DMS153 treated with DMSO at 0.1 percent for 48 hours (cell line): Measurements from ENCODE around the gene MEDAG.

Experiments
- DNase-seq: peaks from one replicate; lab custom pipeline; 2025; ENCODE audit not compliant: unreplicated experiment; lab: John Stamatoyannopoulos, UW

MEDAG gene

DNA sequence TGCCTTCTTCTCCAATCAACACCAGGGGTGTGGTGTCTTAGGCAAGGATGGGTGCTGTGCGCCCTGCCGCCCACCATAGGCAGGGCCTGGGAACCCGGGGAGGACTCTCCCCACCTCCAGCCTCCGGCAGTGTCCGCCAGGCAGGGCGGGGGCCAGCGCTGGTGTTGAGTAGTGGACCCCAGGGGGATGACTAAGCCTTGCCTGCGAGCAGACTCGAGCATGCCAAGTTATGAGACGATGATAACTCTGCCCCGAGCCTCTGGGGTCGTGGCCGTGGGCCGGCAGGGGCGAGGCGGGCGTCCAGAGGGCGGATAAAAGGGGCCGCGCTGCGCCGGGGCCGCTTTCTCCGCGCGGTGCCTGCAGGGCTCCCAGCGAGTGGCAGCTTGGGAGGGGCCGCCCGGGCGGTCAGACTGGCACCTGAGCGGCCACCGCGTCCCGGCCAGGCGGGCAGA lies at the start of gene MEDAG:
TSS of gene MEDAG (plus strand) at position 340 of the 452 bp plus-strand sequence. CDS start 245 bp downstream, outside the sequence.
- DNase-seq: no peak

DNA sequence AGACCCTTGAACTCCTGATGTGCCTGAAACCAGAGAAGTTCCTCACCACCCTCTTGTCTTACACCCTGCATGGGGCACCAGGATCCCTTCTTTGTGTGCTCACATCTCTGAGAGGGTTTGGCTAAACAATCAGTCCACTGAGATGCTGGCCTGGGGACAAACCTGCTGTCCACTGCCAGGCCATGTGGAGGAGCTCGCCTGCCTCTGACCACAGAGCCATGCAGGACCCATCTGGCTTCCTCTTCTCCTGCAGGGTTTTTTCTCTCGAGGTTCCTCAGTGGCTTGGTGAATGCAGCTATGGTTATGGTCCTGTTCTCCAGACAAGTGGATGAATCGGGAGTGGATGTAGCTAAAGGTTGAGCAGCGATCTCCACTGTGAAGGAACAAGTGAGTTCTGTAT lies 49.1 kb upstream of the MEDAG start:
- DNase-seq: no peak

DNA sequence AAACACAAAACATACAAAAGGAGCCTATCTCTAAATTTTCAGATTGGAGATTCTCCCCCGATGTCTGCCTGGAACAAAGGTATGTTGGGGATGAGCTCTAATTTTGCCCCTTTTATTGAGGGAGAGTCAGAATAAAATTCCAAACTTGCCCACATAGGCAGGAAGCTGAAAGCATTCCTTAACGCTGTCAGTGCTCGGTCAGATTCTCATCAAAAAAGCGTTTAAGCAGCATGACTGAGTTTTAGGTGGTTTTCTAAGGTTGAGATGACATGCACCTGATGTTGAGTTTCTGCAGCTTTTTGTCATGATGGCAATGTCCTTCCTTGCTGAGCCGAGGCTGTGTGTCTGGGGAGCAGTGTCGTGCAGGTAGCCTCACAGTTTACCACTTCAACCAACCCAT lies 48.4 kb upstream of the MEDAG start:
- DNase-seq: no peak

DNA sequence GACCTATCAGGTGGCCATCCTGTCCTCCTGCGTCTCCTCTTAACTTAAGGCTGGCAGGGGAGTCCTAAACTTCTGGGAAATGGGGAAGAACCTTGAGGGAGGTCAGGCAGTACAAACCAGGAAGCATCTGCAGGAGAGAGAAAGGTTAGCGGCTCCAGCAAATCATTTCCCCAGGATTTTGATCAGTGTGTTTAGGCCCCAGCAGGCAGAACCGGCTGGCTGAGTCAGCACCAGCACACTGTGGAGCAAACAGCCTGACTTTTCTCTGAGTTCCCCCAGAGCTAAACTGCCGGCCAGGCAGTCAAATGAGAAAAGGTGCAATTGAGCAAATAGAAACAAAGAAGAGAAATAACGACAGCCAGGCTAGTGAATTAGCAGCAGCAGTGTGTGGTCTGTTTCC lies 46.7 kb upstream of the MEDAG start:
- no peak for DNase-seq

DNA sequence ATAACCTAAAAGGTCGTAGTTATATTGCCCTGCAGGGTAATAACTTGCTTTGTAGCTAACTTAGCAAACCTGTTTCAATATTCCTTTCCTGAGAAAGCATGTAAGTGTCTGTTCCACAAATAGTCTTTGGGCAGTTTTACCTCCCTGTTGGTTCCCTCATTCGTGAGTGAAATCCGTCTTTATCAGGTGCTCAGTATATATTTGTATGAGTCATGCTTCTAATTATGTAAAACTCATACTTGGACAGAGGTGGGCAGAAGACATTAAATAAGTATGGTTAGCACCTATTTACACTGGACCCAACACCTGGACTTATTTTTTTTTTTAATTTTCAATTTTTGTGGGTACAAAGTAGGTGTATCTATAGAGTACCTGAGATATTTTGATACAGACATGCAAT lies 44.9 kb upstream of the MEDAG start:
- DNase-seq: no peak

DNA sequence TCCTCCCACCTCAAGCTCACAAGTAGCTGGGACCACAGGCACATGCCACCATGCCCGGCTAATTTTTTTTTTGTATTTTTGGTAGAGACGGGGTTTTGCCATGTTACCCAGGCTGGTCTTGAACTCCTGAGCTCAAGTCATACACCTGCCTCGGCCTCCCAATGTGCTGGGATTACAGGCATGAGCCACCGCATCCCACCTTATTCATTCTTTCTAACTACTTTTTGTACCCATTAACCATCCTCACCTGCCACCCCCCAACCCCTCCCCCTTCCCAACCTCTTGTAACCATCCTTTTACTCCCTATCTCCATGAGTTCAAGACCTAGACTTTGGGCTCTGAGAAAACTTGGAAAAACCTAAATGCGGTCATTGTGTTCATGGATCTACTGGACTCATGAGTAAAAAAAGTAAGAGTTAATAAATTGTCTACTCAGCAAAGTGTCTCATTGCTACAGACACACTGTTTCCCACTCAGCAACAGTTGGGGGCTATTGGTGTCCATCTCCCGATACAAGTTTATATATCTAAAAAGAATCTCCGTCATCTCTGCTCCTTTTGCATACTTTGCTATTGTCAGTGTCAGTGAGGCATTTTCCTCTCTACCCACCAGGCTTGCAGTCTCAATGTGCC lies 44.1 kb upstream of the MEDAG start:
- DNase-seq: no peak

DNA sequence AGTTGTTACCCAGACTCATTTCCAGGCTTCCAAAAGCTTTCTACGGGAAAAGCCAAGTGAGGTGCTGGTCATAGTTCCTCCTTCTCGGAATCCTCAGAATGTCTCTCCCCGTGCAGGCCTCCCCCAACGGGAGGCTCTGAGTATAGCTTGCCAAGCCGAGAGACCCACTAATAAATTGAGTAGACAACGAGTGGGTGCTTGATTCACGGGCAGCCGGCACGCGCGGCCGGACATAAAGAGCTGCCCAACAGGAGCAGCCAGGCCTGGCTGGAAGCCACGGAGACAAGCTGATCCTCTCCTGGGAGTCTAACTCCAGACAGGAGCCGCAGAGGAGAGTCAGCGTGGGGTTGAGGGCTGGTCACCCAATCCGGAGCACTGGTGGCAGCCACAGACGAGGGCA lies 43.4 kb upstream of the MEDAG start:
- DNase-seq: no peak

DNA sequence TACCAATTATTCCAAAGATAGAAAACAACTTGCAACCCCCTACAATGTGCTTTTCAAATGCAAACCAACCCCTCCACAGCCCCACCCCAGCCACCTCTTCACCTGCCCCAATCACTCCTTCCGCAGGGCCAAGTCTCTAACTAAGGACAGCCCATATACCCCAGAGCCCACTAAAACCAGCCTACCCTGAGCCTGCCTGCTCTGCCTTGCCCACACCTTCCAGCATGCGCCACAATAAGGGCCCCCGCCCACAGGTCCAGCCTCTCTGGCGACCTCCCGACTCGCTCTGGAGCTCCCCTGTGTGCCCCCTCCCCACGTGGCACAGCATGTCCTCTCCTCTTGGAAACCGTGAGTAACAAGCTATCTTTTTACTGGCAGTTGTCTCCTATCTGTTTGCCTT lies 42.8 kb upstream of the MEDAG start:
- DNase-seq: no peak

DNA sequence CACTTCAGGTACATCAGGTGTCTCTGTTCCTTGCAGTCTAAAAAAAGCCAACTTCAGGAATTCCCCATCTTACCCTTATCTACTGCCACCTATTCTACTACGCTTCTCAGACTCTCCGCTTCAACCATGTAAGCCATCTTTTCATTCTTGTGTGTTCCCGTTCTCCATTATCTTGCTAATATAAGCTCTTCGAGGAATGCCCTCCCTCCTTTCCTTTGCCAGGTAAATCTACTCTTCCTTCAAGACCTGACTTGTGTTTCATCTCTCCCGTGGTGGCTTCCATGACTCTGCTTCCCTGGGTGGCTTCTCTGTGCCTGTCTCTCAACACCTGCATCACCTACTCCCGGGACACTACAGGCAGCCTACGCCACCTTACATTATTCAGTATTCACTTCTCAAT lies 42.3 kb upstream of the MEDAG start:
- no peak for DNase-seq

DNA sequence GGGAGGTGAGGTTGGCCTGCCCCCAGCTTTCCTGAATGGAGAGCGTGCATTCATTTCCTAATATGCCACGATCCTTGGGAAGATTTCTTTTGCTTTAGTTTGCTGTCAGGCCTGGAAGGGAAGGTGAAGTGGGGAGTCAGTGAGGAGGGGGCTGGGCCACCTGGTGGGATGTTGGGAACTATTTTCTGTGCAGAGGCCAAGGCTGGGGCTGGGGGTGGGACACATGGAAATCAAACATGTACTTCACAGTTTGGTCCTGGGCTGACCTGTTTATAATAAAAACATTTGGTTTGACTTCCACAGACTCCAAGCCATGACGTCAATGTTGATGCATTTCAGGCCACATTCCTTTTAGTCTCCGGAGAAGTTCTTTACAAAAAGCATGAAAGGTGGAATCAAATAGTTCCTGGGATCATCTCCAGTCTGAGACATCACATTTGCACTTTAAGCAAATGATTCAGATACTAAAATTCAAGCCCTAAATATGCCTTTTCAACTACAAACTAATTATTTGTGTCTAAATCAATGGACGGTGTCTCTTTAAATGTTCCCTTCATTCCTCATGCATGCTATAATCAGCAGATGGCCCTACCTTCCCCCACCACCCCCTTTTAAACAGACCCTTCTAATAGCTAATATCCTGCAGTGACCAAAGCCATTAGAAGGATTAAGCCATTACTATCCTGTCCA lies 41.5 kb upstream of the MEDAG start:
- DNase-seq: no peak

DNA sequence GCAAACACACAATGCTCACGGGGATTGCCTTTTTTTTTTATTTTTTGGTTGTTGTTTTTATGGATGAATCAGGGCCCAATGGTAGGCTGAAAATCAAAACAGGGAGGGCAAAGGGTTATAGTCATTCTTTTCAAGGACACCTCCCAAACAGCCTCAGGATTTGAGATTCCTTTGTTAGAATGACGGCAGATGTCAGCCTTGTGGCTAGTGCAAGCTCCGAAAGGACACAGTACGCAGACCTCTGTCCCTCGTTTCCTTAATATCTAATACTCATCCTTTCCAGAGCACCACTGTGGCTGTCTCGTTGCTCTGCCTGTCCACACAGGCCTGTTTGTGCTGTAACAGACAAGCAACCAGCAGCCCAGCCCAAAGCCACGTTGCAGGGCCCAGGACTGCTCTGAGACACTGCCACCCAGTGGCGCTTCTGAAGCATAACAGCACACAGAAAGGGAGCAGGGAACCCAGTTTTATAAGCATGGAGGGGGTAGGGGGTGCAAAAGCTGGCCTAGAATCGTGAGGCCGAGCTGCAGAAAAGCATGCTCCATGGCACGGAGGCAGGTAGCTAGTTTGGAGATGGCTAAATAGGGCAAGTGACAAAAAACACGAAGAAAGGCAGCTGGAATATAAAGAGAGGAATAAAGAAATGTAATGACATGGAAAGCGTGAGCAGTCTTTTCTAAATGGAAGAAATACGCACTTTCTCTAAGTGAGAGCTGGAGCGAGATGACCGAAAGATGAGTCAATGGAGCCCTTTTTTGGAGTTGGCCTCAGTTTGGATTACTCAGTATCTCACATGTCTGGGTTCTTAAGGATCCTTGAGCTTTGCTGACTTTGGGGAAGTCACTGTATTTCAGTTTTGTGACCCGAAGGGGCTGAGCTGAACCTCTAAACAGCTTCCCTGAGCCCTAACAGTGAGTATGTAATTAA lies 40.7 kb upstream of the MEDAG start:
- DNase-seq: peak; percentile 79

DNA sequence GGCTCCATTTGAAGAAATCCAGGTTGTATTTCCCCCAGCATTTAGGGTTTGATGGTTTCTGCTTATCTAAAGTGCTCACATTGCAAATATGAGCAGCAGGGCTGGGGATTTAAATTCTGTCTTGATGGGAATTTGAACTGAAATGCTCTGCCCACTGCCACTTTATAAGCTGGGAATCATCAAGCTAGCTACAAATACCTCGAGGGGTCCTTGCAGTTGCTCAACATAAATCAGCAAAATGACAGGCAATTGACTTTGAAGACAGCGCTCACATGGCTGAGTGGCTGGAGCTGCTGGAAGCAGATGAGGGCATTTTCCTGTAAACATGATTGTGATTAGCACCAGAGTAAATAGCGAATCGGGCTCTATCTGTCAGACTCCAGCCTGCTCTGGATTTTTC lies 39.4 kb upstream of the MEDAG start:
- DNase-seq: no peak

DNA sequence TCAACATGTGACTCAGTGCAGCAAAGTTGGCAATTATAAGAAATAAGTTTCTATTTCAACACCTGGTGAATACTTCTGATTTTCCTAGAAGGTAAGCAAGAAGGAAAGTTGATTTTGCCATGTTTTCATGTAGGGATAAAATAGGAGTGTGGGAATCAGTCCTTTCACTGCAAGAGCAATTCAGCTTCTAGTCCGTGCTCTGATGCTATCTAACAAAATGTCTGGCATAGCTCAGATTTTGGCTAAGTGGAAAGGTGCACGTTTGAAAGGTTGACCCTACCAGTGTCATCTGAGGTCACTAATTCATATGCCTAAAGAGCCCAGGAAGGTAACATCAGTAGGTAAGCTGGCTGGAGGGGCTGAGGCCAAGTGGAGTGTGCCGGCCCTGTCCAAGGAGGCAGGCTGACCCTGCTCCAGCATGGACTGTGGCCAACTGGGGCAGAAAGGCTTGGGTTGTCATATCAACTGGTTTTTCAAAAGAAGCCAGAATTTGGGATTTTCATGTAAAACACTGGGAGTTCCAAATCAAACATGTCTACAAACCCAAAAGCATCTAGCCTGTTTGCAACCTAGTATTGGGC lies 38.9 kb upstream of the MEDAG start:
- no peak for DNase-seq

DNA sequence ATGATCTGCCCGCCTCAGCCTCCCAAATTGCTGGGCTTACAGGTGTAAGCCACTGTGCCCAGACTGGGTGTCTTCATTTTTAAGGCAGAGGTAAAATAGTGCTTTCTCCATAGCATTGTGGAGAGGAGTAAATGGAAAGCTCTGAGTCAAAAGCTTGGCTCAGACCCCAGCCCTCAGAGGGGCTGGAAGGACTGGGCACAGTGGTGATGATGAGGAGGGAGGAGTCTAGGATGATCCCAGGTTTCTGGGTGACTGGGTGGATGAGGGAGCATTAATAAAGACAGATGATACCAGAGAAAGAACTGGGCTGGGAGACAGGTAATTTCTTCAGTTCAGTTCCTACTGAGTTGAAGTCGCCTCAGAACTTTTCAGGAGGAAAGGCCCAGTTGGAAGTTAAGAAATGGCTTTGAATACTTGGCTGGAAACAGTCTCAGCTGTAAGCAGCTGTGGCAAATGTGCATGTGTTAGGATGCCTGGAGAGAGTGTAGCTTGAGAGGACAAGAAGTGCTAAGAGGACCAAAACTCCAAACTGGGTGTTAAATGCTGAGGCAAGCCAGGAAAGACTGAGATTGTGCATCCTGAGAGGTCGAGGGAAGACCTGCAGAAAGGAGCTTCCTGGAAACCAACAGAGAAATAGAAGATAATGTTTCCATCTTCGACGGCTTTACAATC lies 37.1 kb upstream of the MEDAG start:
- DNase-seq: no peak

DNA sequence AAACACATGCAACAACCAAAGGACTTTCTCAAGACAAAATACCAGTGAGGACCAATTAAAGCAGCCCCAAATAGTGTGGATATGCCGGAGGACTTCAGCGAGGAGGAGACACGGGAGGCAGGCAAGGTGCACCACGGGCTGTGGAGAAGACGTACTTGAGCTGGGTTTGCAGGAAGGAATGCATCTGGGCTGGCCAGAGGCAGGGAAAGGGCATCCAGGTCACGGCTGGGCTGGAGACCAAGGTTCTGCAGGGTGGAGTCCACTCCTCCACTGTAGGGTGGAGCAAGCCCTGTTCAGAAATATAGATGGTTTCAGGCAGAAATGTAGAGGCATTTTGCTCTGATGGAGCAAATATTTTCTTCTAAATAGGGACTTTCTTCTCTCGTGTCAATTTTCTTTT lies 36.6 kb upstream of the MEDAG start:
- DNase-seq: no peak

DNA sequence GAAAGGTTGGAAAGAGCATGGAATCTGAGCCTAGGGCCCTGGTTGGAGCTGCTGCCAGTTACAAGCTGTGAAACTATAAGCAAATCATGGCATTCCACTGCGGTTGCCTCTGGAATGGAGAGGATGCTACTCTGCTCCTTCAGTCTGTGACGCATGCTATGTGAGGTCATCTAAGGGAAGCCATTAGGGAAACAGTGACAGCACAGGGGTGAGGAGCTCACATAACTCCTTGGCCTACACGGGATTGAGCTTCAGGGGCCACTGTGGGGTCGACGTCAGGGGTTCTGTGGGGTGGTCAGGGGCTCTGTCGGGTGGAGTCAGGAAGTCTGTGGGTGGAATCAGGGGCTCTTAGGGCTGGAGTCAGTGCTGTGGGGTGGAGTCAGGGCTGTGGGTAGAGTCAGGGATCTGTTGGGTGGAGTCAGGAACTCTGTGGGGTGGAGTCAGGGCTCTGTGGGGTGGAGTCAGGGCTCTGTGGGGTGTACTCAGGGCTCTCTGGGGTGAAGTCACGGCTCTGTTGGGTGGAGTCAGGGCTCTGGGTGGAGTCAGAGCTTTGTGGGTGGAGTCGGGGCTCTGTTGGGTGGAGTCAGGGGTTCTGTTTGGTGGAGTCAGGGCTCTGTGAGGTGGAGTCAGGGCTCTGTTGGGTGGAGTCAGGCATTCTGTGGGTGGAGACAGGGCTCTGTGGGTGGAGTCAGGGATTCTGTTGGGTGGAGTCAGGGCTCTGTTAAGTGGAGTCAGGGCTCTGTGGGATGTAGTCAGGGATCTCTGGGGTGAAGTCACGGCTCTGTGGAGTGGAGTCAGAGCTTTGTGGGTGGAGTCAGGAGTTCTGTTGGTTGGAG lies 35.8 kb upstream of the MEDAG start:
- DNase-seq: no peak

DNA sequence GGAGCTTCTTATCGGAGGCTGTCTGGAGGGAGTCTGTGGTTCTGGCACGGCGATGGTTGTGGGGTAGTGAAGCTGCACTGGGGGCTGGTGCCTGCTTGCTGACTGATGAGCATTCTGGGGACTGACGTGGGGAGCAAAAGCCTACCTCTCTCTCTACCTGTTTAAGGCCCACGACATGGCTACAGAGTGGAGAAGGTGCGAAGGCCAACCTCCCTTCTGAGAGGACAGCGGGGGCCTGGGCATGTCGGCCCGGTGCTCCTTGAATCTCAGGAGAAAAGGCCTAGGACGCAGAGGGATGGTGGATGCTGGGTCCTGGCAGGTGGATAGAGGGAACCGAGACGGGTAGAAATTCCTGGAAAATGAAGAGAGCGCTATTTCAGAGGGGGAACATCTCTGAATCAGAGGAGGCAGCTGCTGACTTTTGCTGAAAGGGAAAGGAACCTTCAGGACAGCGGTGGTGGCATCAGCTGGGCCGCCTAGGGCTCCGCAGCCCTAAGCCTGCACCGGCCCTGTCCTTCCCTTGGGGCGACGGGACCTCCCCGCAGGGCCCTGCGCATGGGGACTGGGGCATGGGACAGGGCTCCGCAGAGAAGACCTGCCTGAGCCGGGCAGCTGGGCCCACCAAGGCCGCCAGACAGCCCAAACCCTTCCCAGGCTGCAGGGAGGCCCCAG lies 35.0 kb upstream of the MEDAG start:
- no peak for DNase-seq

DNA sequence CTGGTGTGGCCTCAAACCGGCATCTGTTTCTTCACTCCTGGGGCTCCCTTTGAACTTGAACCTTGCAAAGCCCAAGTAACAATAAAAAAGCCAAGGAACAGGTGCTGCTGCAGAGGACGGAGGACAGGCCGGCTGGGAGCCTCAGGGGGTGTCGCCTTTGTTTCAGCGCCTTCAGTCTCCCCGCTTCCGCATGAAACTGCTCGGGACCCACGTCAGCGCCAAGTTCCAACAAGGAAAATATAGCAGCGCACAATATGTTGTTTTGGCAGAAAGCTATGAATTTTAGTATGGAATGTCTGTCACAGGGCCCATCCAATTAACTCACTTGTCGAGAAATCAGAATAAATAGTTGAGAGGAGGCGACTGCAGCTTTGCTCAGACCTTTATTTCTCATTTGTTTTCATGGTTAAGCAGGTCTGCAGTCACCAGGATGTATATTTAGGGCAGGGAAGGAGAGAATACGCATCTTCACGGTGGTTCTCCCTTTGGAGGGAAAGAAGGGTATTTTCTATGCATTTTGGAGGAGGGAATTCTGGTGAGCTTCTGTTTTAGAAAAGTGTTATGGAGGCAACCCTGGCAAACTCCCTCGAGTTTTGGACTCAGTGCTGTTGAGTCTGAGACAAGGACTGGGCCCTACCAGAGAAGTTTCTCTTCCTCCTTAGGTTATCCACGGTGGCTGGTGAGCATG lies 34.3 kb upstream of the MEDAG start:
- DNase-seq: no peak

DNA sequence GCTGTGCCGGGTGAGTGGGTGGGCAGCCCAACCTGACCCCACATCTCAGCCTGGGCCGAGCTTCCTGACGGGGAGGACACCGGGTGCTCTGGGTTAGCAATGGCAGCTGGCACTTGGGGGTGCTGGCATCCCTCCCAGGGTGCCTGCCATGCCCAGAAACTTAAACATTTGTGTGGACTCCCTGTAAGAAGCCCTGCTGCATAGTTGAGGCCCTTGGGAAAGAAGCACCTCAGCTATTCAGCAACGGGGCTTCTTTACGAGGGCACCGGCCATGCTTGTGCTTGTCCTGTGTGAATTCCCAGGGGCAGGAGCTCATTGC lies 33.8 kb upstream of the MEDAG start:
- no peak for DNase-seq
